ENCODE data around the gene TIMM44.

TIMM44 gene

DNA sequence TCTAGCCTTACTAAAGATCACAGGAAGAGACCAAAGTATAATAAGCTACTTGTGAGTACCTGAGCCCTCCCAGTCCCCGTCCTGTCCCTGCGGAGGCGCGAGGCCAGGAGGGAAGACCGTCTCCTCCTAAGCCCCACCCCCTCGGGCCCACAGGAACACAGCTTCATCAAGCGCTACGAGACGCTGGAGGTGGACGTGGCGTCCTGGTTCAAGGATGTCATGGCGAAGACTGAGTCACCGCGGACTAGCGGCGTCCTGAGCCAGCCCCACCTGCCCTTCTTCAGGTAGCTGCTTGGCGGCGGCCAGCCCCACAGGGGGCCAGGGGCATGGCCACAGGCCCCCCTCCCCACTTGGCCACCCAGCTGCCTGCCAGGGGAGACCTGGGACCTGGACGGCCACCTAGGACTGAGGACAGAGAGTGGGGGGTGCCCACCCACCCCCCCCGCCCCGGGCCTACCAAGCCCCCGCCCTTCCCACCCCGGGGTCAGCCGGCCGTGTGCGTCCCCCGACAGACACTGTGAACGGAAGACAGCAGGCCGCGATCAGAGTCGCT is 31.2 kb downstream of the TIMM44 start:
- no peak for DNase-seq

DNA sequence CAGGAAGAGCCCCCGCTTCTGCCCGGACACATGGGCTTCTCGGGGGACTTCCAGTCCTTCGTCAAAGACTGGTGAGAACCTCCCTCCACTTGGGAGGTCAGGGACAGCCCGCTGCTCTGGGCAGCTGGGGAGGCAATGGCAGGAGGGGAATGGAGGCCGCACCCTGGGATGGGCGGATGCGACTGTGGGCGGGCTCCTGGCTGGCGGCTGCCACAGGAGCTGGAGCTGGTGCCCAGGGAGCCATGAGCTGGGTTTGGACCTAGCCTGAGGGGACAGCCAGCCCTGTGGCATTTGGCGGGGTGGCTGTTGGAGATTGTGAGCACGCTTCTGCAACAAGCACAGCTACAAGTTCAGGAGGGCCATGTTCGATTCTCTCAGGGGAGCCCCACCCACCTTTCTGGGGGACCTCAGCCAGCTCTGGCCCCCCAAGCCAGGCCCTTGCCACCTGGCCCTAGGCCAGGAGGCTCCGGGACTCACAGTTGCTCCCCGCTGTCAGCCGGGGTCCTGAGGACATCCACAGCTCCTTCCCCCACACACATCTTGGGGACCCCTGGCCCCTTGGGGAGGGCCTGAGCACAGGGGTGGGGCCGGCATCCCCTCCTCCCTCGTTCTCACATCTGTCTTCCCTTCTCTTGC is 31.8 kb downstream of the TIMM44 start:
- DNase-seq, result no peak

DNA sequence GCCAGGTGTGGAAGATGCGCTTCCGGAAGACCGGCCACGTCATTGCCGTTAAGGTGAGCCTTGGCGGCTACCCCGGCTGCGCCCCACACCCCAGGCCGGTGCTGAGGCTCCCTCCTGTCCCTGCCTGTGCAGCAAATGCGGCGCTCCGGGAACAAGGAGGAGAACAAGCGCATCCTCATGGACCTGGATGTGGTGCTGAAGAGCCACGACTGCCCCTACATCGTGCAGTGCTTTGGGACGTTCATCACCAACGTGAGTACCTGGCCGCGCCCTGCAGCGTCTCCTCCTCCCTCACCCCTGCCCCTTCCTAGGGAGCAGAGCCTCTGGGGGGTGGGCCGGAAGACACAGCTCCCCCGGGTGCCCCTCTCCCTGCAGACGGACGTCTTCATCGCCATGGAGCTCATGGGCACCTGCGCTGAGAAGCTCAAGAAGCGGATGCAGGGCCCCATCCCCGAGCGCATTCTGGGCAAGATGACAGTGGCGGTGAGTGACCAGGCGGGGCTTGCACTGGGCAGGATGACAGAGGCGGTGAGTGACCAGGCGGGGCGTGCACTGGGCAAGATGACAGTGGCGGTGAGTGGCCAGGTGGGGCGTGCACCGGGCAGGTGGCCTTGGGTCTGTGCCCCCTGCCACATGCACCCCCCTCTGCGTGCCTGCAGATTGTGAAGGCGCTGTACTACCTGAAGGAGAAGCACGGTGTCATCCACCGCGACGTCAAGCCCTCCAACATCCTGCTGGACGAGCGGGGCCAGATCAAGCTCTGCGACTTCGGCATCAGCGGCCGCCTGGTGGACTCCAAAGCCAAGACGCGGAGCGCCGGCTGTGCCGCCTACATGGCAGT is 32.9 kb downstream of the TIMM44 start:
- DNase-seq, result no peak

DNA sequence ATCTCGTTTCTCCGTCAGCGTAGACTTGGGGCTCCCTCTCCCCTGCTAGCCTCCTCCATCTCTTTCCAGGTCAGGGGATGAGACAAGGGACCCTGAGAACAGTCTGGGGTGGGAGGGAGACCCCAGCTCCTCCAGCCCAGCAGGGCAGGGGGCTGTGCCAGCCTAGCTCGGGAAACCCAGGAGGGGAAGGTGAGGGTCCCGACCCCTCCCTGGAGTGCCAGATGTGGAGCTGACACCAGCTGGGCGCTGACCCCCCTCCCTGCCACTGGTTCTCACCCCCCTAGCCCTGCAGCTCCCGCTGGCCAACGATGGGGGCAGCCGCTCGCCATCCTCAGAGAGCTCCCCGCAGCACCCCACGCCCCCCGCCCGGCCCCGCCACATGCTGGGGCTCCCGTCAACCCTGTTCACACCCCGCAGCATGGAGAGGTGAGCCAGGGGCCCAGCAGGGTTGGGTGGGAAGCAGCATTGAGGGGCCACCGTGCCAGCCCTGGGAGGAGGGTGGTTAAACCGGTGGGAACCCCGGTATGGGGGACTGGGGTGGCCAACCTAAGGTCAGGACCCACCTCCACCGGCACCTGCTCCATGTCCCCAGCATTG is 33.9 kb downstream of the TIMM44 start:
- DNase-seq, result no peak

DNA sequence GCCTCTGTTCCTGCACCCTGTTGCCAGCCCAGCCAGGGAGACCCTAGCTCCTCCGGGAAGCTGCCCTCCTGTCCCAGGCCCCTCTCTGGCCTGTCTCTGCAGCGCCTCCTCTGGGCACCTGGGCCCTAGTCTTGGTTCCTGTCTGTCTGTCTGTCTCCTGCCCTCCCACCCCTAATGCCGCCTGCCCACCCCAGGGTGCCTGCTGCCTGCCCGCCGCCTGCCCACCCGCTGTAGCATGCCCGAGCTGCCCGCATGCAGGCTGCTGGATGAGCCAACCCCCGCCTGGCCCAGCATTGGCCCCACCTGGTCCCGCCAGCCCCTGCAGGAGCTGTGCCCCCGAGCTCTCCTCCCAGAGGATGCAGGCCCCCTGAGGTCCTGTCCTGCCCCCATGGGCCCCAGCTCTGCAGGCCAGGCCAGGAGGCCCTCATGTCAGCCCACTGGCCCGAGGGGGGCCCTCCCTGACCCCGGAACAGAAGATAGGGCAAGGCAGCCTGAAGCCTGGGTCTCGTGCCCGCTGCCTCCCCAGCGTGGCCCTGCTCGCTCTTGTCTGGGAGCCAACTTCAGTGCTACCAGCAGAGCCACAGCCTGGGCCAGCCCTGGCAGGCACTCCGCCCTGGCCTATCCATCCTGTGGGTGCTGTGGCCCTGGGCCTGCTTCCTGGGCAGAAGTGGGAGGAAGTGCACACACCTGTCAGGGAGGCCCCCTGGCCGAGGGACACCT is 34.6 kb downstream of the TIMM44 start:
- no peak for DNase-seq

DNA sequence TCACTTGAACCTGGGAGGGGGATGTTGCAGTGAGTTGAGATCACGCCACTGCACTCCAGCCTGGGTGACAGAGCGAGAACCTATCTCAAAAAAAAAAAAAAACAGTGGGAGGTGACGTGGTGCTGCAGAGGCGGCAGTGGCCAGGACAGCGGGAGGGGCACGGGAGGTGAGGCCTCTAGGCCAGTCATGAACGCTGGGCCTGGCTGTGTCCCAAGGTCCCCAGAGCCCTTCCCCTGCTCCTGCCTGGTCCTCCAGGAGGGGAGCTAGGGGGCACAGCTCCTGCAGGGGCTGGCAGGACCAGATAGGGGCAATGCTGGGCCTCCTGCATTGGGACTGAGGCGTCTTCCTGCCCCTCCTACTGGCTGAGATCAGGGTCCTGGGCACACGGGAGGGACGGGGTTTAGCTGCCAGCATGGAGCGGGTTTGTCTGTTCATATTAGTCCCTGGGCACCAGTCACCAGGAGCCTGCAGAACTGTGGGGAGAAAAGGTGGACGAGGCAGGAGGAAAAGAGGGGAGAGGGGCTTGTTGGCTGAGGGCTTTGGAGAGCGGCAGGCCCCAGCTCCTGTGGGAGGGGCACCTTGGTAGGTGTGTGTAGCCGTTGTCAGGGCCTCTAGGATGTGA is 35.3 kb downstream of the TIMM44 start:
- no peak for DNase-seq

DNA sequence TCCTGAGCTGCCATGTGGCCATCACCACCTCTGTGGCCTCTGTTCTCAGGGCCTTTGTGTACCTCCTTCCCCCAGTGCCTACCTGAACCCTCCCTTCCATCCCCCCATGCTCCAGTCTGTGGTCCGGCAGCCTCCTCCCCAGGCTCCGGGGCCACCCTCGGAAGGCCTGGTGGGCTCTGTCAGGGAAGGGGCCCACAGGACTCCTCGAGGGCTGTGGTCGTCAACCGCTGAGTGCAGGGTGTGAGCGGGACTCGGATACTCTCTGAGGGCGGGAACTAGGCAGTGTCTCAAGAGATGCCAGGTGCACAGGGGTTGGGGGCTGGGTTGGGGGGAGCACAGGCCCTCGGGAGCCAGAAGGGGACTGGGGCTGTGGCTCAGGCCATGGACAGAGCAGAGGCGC is 35.9 kb downstream of the TIMM44 start:
- DNase-seq, result no peak

DNA sequence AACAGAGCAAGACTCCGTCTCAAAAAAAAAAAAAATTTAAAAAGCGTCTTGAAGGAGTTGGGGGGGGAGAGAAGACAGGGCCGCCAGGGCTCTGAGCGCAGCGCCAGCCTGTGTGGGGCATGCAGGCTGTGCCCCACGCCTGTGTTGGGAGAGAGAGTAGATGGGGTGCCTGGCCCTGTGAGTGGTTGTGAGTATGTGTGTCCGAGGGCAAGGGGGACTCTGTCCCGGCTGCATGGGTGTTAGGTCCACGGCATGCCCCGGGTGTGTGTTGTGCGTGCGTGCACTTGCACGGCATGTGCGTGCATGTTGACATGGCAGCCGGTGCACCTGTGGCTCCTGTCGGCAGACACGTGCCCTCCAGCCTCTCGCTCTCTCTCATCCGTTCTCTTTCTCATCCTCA is 36.3 kb downstream of the TIMM44 start:
- no peak for DNase-seq

DNA sequence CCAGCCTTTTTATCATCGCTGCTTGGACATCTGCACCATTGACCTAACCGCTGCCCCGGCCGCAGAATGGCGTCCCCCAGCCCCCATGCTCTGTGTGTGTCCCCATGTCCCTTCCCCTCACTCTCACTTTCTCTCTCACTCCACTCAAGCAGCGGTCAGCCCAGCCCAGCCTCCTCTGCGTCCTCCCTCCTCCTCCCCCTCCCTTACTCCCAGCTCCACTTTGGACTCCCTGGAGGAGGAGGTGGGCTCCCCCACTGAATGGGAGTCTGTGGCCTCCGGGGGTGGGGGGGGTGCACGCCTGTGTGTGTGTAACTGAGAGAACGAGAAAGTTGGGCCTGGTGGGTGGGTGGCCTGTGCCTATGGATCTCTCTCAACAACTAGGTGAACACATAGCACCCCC is 37.6 kb downstream of the TIMM44 start:
- DNase-seq, result no peak

DNA sequence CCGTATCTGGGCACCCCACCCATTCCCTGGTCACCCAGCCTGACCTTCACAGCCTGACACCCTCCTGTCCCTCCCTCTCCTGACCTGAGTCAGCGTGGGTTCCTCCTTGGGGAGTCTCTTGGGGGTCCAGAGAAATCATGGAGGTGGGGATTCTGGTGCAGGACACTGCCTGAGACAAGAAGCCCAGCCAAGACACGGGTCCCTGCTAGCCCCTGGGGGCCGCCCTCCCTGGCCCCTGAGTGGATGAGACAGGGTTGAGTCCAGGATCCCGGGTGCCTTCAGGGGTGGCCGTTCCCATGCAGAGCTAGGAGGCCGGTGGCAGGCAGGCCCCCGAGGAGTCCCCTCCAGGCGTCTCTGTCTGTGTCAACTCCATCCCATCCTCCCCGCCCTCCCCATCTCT is 38.2 kb downstream of the TIMM44 start:
- no peak for DNase-seq

DNA sequence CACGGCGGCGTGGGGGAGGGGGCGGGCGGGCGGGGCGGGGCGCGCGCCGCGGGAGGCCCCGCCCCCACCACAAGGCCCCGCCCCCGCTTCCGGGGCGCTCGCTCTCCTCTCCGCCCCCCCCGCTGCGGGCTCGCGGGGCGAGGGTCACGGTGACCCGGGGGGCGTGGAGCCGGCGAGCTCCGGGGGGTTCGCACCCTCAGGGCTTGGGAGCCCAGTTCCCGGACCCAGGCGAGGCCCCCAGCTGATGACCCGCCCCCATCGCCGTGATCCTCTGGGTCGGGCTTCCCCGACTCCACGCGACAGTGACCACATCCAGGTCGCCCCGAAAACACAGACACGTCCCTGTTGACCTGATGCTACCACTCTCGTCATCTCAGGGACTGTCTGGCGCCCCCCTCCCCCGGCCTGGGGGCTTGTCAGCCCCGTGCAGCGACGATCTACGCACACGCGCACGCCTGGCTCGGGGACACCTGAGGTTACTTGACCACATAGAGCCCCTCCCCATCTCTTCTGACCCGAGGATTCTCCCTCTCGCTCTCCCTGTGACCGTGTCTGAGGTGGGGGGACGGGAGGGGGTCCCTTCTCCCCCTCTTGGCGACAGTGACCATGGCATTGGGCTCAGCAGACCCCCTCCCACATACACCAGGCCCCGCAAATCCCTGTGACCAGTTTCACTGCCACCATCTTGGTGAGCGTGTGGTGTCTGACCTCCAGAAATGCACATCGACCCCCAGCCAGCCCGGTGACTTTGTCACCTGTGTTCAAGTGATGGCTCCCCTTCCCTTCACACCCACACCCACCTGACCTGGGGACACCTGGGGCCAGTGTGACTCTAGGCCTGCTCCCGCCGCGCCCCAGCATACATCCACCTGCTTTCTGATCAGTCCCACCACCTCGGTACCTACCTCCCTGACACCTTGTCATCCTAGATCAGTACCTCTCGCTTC is 39.1 kb downstream of the TIMM44 start:
- peak; percentile 73 for DNase-seq

DNA sequence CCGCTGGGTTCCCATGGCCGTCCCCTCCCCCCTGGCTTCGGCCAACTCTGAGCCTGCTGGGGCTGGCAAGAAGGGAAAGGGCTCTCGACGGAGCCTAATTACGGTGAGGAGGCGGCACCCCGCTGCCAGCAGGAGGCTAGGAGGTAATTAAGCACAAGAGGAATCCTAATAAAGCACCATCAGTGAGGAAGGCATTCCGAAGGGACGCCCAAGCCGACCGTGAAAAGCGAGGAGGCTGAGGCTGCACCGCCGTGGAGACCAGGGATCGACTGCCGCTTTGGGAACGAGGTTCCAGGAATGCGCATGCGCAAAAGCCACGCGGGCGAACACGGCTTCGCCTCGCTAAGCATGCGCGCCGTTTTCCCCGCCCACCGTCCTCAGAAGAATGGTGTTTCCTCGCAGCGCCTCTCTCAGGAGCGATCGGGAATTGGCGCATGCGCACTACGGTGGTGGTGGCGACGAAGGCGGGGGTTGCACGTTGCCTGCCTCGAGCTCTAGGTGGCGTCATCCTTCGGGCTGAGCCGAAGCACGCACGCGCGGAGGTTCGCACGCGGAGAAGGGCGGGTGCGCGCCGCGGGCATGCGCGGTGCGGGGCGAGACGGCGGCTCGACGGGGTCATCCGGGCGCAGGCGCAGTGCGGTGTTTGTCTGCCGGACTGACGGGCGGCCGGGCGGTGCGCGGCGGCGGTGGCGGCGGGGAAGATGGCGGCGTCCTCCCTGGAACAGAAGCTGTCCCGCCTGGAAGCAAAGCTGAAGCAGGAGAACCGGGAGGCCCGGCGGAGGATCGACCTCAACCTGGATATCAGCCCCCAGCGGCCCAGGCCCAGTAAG is 40.0 kb downstream of the TIMM44 start, which contains the start of gene MAP2K7:
MAP2K7 (plus strand) TSS at position 634 of the 830 bp plus-strand sequence; CDS start at position 702, 68 bp downstream.
- peak; percentile 100 for DNase-seq

DNA sequence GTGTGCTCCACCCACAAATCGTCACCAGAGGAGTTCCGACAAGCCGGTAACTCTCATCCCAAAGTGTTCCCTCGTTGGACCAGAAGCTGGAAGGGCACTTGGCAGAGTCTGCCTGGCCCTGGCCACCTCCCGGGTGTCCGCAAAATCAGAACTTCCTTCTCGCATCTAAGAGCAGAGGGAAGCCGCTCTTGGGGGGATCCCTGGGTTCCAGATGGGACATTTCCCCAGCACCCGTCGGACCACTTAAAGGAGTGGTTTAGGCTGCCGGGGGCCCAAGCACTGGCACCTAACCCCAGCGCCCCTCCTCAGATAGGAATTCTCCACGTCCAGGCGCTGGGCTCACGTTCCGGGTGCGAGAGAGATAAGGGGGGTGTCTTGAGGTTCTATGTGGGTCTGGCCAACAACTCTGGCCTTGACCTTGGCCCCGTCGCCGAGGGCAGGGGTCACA is 40.6 kb downstream of the TIMM44 start:
- DNase-seq, result no peak

DNA sequence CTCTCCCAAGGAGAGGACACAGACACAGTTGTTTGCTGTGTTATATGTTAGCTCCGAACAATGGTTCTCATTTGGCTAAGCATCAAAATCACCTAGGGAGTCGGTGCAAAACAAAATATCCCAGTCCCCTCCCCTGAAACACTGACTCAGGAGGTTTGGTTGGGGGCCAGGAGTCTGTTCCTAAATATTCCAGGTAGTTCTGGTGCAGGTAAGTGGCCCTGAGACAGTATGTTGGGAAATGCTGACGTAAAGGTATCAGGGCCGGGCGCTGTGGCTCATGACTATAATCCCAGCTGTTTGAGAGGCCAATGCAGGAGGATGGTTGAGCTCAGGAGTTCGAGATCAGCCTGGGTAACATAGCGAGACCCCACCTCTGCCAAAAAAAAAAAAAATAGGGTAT is 42.1 kb downstream of the TIMM44 start:
- DNase-seq, result no peak

DNA sequence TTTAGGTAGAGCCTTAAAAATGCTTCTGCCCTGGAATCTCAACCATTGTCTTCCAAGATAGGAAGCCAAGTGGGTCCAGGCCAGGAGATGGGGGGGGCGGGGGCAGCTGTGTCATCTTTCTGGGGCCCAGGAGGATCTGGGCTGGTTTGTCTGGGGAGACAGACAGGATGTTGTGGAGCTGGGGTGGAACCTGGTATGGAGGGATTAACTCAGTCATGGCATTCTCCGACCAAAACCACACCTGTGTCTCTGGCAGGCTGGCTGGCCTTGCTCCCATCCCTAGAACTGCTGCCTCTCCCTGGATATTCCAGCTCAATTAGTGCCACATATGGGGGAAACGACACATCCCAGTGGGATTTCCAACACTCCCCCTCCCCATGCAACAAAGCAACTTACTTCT is 42.5 kb downstream of the TIMM44 start:
- no peak for DNase-seq

DNA sequence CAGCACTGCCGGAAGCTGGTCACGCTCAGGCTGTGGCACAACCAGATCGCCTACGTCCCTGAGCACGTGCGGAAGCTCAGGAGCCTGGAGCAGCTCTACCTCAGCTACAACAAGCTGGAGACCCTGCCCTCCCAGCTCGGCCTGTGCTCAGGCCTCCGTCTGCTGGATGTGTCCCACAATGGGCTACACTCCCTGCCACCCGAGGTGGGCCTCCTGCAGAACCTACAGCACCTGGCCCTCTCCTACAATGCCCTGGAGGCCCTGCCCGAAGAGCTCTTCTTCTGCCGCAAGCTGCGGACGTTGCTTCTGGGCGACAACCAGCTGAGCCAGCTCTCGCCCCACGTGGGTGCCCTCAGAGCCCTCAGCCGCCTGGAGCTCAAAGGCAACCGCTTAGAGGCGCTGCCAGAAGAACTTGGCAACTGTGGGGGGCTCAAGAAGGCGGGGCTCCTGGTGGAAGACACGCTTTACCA is 43.0 kb downstream of the TIMM44 start:
- no peak for DNase-seq

DNA sequence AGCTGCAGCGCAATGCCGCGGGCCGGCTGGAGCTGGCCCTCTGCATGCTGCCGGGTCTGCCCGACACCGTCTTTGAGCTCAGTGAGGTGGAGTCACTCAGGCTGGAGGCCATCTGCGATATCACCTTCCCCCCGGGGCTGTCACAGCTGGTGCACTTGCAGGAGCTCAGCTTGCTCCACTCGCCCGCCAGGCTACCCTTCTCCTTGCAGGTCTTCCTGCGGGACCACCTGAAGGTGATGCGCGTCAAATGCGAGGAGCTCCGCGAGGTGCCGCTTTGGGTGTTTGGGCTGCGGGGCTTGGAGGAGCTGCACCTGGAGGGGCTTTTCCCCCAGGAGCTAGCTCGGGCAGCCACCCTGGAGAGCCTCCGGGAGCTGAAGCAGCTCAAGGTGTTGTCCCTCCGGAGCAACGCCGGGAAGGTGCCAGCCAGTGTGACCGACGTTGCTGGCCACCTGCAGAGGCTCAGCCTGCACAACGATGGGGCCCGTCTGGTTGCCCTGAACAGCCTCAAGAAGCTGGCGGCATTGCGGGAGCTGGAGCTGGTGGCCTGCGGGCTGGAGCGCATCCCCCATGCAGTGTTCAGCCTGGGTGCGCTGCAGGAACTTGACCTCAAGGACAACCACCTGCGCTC is 43.6 kb downstream of the TIMM44 start:
- DNase-seq, result no peak

DNA sequence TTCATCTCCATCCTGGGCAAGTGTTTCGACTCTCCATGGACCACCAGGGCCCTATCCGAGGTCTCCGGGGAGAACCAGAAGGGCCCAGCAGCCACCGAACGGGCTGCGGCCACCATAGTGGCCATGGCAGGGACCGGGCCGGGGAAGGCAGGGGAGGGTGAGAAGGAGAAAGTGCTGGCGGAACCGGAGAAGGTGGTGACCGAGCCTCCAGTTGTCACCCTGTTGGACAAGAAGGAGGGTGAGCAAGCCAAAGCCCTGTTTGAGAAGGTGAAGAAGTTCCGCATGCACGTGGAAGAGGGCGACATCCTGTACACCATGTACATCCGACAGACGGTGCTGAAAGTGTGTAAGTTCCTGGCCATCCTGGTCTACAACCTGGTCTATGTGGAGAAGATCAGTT is 44.5 kb downstream of the TIMM44 start:
- DNase-seq, result no peak

DNA sequence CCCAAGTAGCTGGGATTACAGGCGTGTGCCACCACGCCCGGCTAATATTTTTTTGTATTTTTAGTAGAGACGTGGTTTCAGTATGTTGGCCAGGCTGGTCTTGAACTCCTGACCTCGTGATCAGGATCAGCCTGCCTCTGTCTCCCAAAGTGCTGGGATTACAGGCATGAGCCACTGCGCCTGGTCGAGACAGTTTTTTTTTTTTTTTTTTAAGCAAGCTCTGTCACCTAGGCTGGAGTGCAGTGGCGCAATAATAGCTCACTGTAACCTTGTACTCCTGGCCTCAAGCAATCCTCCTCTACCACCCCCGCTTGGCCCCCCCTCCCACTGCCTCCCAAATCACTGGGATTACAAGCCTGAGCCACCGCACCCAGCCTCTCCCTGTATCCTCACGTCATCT is 46.2 kb downstream of the TIMM44 start:
- no peak for DNase-seq

DNA sequence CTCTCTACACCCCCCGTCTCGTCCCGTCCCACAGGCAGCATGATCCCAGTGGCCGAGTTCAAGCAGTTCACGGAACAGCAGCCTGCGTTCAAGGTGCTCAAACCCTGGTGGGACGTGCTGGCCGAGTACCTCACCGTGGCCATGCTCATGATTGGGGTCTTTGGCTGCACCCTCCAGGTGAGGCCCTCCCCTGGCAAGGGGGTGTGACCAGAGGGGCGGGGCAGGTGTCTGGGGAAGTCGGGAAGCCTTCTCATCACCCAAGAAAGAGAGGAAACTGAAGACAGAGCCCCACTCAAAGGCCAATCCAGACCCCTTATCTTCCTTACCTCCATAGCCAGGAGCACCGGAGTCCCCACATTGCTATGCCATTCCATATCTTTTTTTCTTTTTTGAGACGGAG is 47.9 kb downstream of the TIMM44 start:
- no peak for DNase-seq

All from activated CD4-positive, CD25-positive, alpha-beta regulatory T cell treated with anti-CD3 and anti-CD28 coated beads, Interleukin-2, amount 50 U/mL, for 72 hours (primary cell).